Panc1 (cell line): ENCODE results near the gene SVOP. TPM values are rescaled to one million over a fixed set of nuclear protein-coding genes. Genes with fewer than 3 reads are reported as not detected.

ENCODE experiments used
- ATAC-seq: fragments of 200-7000 bp; cut with Tn5 transposase; 2 replicates; pipeline ENCODE4 v1.9.1; 2020; ENCODE audit warnings: mild to moderate bottlenecking, moderate library complexity
- BruUV-seq: library from RNA; stranded (reverse); fragments of 400-500 nt; replicated peaks from 2 replicates; lab custom pipeline; 2021; lab: Mats Ljungman, UMichigan
- CTCF ChIA-PET: fragments of 300-600 bp; sonication (Branson Sonifier 250); formaldehyde crosslinking; loops from one replicate; lab custom pipeline; 2022; ENCODE audit warnings: antibody characterized with exemption; lab: Charles Lee
- POLR2A ChIA-PET: fragments of 300-600 bp; sonication (Branson Sonifier 250); formaldehyde crosslinking; loops from one replicate; lab custom pipeline; 2022; ENCODE audit warnings: antibody characterized with exemption; lab: Charles Lee
- DNase-seq: peaks from one replicate; pipeline ENCODE4 v3.0.0-alpha.2; 2010; ENCODE audit warnings: low read depth, low spot score
- H3K27ac ChIP-seq: 2 replicates; pipeline ENCODE4 v1.5.1; 2011; ENCODE audit warnings: mild to moderate bottlenecking, low read length, inconsistent platforms
- H3K27me3 ChIP-seq: fragments of 200-500 bp; sonication (Bioruptor generic); 2 replicates; pipeline ENCODE4 v1.6.0; 2014; ENCODE audit warnings: low read length, inconsistent platforms; ENCODE audit not compliant: control insufficient read depth, insufficient read depth
- H3K36me3 ChIP-seq: fragments of 200-500 bp; sonication (Bioruptor generic); 2 replicates; pipeline ENCODE4 v1.5.1; 2014; ENCODE audit warnings: inconsistent platforms, mild to moderate bottlenecking, low read length, moderate library complexity; ENCODE audit not compliant: control insufficient read depth, insufficient read depth
- H3K4me1 ChIP-seq: 2 replicates; pipeline ENCODE4 v1.5.1; 2011; ENCODE audit warnings: inconsistent platforms, mild to moderate bottlenecking, low read length, moderate library complexity; ENCODE audit not compliant: control insufficient read depth, insufficient read depth
- H3K4me3 ChIP-seq, 2 experiments: 2 replicates each; pipeline ENCODE4 v1.5.1; 2011 to 2012; ENCODE audit warnings: low read depth in 2 of 2, low read length in 2 of 2, mild to moderate bottlenecking in 2 of 2, inconsistent platforms in 1 of 2, moderate library complexity in 1 of 2
- H3K9me3 ChIP-seq: fragments of 200-500 bp; sonication (Bioruptor generic); 2 replicates; pipeline ENCODE4 v1.5.1; 2014; ENCODE audit warnings: low read depth, mild to moderate bottlenecking, inconsistent platforms, low read length, moderate library complexity; ENCODE audit not compliant: control insufficient read depth, insufficient read depth
- CTCF ChIP-seq: fragments of 450-650 bp; IDR thresholded peaks from 2 replicates; pipeline ENCODE4 v1.5.1; 2017; ENCODE audit warnings: mild to moderate bottlenecking
- POLR2AphosphoS5 ChIP-seq: IDR thresholded peaks from 2 replicates; pipeline ENCODE4 v1.6.1; 2012; ENCODE audit warnings: mild to moderate bottlenecking, low read depth, low read length, moderate library complexity
- SIN3A ChIP-seq: IDR thresholded peaks from 2 replicates; pipeline ENCODE4 v1.6.1; 2012; ENCODE audit warnings: low read depth, mild to moderate bottlenecking, low read length, moderate library complexity, borderline replicate concordance; ENCODE audit not compliant: insufficient read depth
- TCF7L2 ChIP-seq: IDR thresholded peaks from 2 replicates; pipeline ENCODE4 v1.6.1; 2011; ENCODE audit warnings: mild to moderate bottlenecking, low read depth, low read length, inconsistent platforms
- in situ Hi-C: cut with HindIII; loops from 2 replicates; pipeline ENCODE4 v1.10.0; 2016; ENCODE audit warnings: low sequenced_read_pairs, low pct_unique_long_range_greater_than_20kb
- intact Hi-C: fragments of 100-400 bp; cut with micrococcal nuclease; formaldehyde crosslinking; loops from one replicate; pipeline ENCODE4 v1.10.0; 2022; ENCODE audit not compliant: unreplicated experiment
- total RNA-seq: library from RNA; stranded (reverse); gene quantifications from one replicate; pipeline ENCODE4 v1.2.1, GENCODE V29; 2021; ENCODE audit not compliant: unreplicated experiment
- TF ChIP-seq, protein P1 (sequence below), 2 experiments: IDR thresholded peaks; 2 replicates each; pipeline ENCODE4 v1.6.1; 2011 to 2012; ENCODE audit warnings: low read depth in 2 of 2, control low read depth in 1 of 2, low read length in 1 of 2, mild to moderate bottlenecking in 1 of 2, moderate library complexity in 1 of 2; ENCODE audit not compliant: insufficient read depth in 1 of 2

The SVOP gene
- total RNA-seq, 1 experiment from 2014 or later: not detected

GRCh38 chr12:109020146-109020795, 597 bp downstream of the SVOP start:
- ChIA-PET CTCF (no interaction called here), POLR2A (no interaction called here)
- DNase-seq (no peak), ATAC-seq (no peak)
- no peak overlapping the region for H3K4me3 ChIP-seq
- H3K9me3 ChIP-seq: no peaks in the 10 kb centered on the region
- in situ Hi-C loops (no loop called here), intact Hi-C loops (no loop called here)
- TF ChIP-seq TCF7L2 (no peak), CTCF (no peak), SIN3A (no peak), POLR2AphosphoS5 (no peak)
- TF ChIP-seq, protein P1, sequence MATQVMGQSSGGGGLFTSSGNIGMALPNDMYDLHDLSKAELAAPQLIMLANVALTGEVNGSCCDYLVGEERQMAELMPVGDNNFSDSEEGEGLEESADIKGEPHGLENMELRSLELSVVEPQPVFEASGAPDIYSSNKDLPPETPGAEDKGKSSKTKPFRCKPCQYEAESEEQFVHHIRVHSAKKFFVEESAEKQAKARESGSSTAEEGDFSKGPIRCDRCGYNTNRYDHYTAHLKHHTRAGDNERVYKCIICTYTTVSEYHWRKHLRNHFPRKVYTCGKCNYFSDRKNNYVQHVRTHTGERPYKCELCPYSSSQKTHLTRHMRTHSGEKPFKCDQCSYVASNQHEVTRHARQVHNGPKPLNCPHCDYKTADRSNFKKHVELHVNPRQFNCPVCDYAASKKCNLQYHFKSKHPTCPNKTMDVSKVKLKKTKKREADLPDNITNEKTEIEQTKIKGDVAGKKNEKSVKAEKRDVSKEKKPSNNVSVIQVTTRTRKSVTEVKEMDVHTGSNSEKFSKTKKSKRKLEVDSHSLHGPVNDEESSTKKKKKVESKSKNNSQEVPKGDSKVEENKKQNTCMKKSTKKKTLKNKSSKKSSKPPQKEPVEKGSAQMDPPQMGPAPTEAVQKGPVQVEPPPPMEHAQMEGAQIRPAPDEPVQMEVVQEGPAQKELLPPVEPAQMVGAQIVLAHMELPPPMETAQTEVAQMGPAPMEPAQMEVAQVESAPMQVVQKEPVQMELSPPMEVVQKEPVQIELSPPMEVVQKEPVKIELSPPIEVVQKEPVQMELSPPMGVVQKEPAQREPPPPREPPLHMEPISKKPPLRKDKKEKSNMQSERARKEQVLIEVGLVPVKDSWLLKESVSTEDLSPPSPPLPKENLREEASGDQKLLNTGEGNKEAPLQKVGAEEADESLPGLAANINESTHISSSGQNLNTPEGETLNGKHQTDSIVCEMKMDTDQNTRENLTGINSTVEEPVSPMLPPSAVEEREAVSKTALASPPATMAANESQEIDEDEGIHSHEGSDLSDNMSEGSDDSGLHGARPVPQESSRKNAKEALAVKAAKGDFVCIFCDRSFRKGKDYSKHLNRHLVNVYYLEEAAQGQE (IDR thresholded peaks at IDR 0.05; ENCODE audit: insufficient read depth in 1 of 2, low read depth in 2 of 2, low read length in 1 of 2): no peak
- no peak overlapping the region for H3K27ac ChIP-seq
- BruUV-seq: no TSS peak
- no peaks in the 10 kb centered on the region for H3K4me1 ChIP-seq
- H3K27me3 ChIP-seq: peaks cover 21% of the 10 kb centered on the region
- H3K36me3 ChIP-seq: no peaks in the 10 kb centered on the region

- ChIA-PET CTCF (no interaction called here), POLR2A (no interaction called here)
- intact Hi-C loops (no loop called here), in situ Hi-C loops (no loop called here)
- no peaks in the 10 kb centered on the region for H3K9me3 ChIP-seq
- H3K27ac ChIP-seq: no peak overlapping the region
- BruUV-seq: no TSS peak
- H3K4me1 ChIP-seq: no peaks in the 10 kb centered on the region
- TF ChIP-seq POLR2AphosphoS5: no peak
- no peak for TF ChIP-seq SIN3A
- no peak for TF ChIP-seq CTCF
- TF ChIP-seq TCF7L2: no peak
- TF ChIP-seq, protein P1 (IDR thresholded peaks at IDR 0.05; ENCODE audit: insufficient read depth in 1 of 2, low read depth in 2 of 2, low read length in 1 of 2): no peak
- ATAC-seq (no peak), DNase-seq (no peak)
- no peaks in the 10 kb centered on the region for H3K36me3 ChIP-seq
- H3K4me3 ChIP-seq: no peak overlapping the region
- peaks cover 21% of the 10 kb centered on the region for H3K27me3 ChIP-seq
Observed at GRCh38 chr12:109018296-109018695, 2.6 kb downstream of the SVOP start.
